Activated naive CD8-positive, alpha-beta T cell treated with anti-CD3 and anti-CD28 coated beads, Interleukin-2, amount 50 U/mL, for 24 hours (primary cell): ENCODE data around the gene PSMA3.

ENCODE experiments used
- ATAC-seq: fragments of 150-1000 bp; cut with Tn5 transposase; one replicate; pipeline ENCODE4 v1.10.0; 2021
- DNase-seq: peaks from one replicate; pipeline ENCODE4 v3.0.0; 2021
- H3K27ac Mint-ChIP-seq: one replicate; pipeline ENCODE4 v1.8.0; 2021; ENCODE audit warnings: mild to moderate bottlenecking, mixed read lengths
- H3K27me3 Mint-ChIP-seq: one replicate; pipeline ENCODE4 v1.8.0; 2021; ENCODE audit warnings: mixed read lengths
- H3K36me3 Mint-ChIP-seq: one replicate; pipeline ENCODE4 v1.8.0; 2021; ENCODE audit warnings: low read depth, mixed read lengths
- H3K4me1 Mint-ChIP-seq: one replicate; pipeline ENCODE4 v1.8.0; 2021; ENCODE audit warnings: mixed read lengths
- H3K4me3 Mint-ChIP-seq: one replicate; pipeline ENCODE4 v1.8.0; 2021; ENCODE audit warnings: mild to moderate bottlenecking, moderate library complexity, mixed read lengths
- H3K9me3 Mint-ChIP-seq: one replicate; pipeline ENCODE4 v1.8.0; 2021; ENCODE audit warnings: mixed read lengths

Gene PSMA3

DNA sequence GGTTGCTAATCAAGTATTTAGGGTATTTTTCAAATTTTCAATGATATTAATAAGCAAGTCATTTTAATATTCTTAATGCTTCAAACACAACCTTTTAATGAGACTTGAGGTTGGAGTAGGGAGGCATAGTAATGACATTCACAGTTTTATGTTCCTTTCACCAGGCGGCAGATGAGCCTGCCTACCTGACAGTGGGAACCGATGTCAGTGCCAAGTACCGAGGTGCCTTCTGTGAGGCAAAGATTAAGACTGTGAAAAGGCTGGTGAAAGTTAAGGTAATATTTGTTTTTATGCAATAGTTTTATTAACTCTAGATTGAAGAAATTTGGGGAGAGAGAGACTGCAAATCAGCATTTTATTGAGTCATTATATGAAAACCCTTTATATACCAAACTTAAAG, 56.8 kb downstream of the PSMA3 start:
- no peaks in the 10 kb centered on the region for H3K27me3 Mint-ChIP-seq
- no peak overlapping the region for H3K27ac Mint-ChIP-seq
- ATAC-seq (no peak), DNase-seq (no peak)
- peaks cover 13% of the 10 kb centered on the region for H3K36me3 Mint-ChIP-seq
- H3K4me3 Mint-ChIP-seq = no peak overlapping the region
- H3K4me1 Mint-ChIP-seq = peaks cover 21% of the 10 kb centered on the region
- no peaks in the 10 kb centered on the region for H3K9me3 Mint-ChIP-seq

DNA sequence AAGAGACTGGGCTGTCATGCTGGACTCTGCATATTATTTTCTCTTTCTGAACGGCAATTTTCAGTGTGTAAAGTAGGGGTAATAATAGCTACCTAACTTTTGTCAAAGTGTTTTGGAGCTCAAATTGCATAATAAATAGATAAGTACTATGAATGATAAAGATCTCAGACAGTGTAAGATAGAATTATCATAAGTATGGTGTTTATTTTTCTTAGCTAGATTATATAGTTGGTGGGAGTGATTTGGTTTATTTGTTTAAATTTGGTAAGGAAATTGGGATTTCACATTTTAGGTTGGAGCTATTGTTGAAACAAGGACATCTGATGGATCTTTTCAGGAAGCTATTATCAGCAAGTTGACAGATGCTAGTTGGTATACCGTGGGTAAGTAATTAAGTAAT, 61.1 kb downstream of the PSMA3 start:
- Mint-ChIP-seq H3K4me3 (no peak overlapping the region), H3K9me3 (no peaks in the 10 kb centered on the region), H3K27ac (no peak overlapping the region), H3K4me1 (peaks cover 6% of the 10 kb centered on the region), H3K27me3 (no peaks in the 10 kb centered on the region), H3K36me3 (peaks cover 21% of the 10 kb centered on the region)
- ATAC-seq (no peak), DNase-seq (no peak)

- ATAC-seq (no peak), DNase-seq (no peak)
- no peaks in the 10 kb centered on the region for H3K4me1 Mint-ChIP-seq
- no peak overlapping the region for H3K27ac Mint-ChIP-seq
- no peaks in the 10 kb centered on the region for H3K27me3 Mint-ChIP-seq
- peaks cover 18% of the 10 kb centered on the region for H3K36me3 Mint-ChIP-seq
- H3K9me3 Mint-ChIP-seq = no peaks in the 10 kb centered on the region
- H3K4me3 Mint-ChIP-seq = no peak overlapping the region
These were observed 63.1 kb downstream of the PSMA3 start for GRCh38 chr14:58307597-58308316.

- Mint-ChIP-seq H3K27ac (no peak overlapping the region), H3K27me3 (no peaks in the 10 kb centered on the region), H3K36me3 (peaks cover 15% of the 10 kb centered on the region), H3K9me3 (no peaks in the 10 kb centered on the region), H3K4me1 (no peaks in the 10 kb centered on the region), H3K4me3 (no peak overlapping the region)
- no peak for ATAC-seq
- no peak for DNase-seq
These were observed 64.4 kb downstream of the PSMA3 start for GRCh38 chr14:58309086-58309485.

DNA sequence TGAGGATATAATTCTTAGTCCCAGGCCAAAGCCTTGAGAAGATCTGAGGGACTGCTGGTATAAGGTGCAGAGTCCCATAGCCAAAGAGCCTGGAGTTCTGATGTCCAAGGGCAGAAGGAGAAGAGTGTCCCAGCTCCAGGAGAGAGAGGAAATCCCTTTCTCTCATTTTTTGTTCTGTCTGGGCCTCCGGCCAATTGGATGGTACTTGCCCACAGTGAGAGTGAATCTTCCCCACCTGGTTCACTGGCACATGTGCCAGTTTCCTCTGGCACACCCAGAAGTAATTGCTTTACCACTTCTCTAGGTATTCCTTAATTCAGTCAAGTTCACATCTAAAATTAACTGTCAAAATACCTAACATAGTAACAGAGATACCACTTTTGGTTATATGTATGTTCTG, 69.1 kb downstream of the PSMA3 start:
- DNase-seq (no peak), ATAC-seq (no peak)
- Mint-ChIP-seq H3K27me3 (no peaks in the 10 kb centered on the region), H3K4me3 (no peak overlapping the region), H3K36me3 (peaks cover 13% of the 10 kb centered on the region), H3K4me1 (peaks cover 4% of the 10 kb centered on the region), H3K9me3 (no peaks in the 10 kb centered on the region), H3K27ac (no peak overlapping the region)

DNA sequence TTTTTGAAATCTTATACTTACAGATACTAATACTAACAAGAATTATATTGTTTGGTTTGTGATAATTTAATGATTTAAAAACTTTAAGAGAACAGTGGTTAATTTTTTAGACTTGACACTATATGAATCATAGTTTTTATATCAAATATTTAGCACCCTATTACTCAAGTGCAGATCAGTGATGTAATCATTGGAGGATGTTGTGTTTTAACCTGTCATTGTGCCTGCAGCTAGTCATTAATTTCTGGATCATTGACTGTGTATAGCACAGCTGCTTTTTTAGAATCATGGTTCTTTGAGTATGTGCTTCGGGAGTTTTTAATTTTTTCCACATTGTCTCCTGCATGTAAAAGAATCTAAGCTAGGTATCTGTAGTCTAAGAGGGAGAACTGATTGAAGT, 71.0 kb downstream of the PSMA3 start:
- DNase-seq (no peak), ATAC-seq (no peak)
- Mint-ChIP-seq H3K27me3 (no peaks in the 10 kb centered on the region), H3K9me3 (no peaks in the 10 kb centered on the region), H3K36me3 (peaks cover 9% of the 10 kb centered on the region), H3K4me3 (no peak overlapping the region), H3K27ac (no peak overlapping the region), H3K4me1 (peaks cover 4% of the 10 kb centered on the region)
